Heart left ventricle (tissue), 16 donors: ENCODE results near the gene PXK. TPM values are rescaled to one million over a fixed set of nuclear protein-coding genes. Genes with fewer than 3 reads are reported as not detected.

Source experiments
- ATAC-seq, 4 donors: fragments of 200-7000 bp; cut with Tn5 transposase; one replicate each; pipeline ENCODE4 v1.9.1; 2020 to 2022; ENCODE audit warnings: moderate library complexity in 4 of 4, mild to moderate bottlenecking in 3 of 4, moderate number of reproducible peaks in 1 of 4
- DNase-seq, 5 donors: peaks; one replicate each; pipeline ENCODE4 v3.0.0-alpha.2; 2020
- H3K27ac ChIP-seq, 12 donors: fragments of 200-600 bp; sonication (generic) in 4 of 12; one replicate each; pipeline versions ENCODE4 v1.5.0 to v1.8.0; 2016 to 2022; ENCODE audit warnings: mild to moderate bottlenecking in 2 of 12
- H3K27me3 ChIP-seq, 9 donors: fragments of 200-600 bp; sonication (generic) in 2 of 9; one replicate each; pipeline versions ENCODE4 v1.5.1 to v1.8.0; 2016 to 2022; ENCODE audit warnings: mild to moderate bottlenecking in 3 of 9
- H3K36me3 ChIP-seq, 9 donors: fragments of 200-600 bp; sonication (generic) in 2 of 9; one replicate each; pipeline versions ENCODE4 v1.5.0 to v1.8.0; 2018 to 2022; ENCODE audit warnings: mild to moderate bottlenecking in 2 of 9
- H3K4me1 ChIP-seq, 12 donors: fragments of 200-600 bp; sonication (generic) in 4 of 12; one replicate each; pipeline versions ENCODE4 v1.5.0 to v1.8.0; 2016 to 2022; ENCODE audit warnings: mild to moderate bottlenecking in 3 of 12
- H3K4me3 ChIP-seq, 12 donors: fragments of 200-600 bp; sonication (generic) in 4 of 12; one replicate each; pipeline versions ENCODE4 v1.5.0 to v1.8.0; 2017 to 2022; ENCODE audit warnings: mild to moderate bottlenecking in 9 of 12, moderate library complexity in 4 of 12
- H3K9me3 ChIP-seq, 12 donors: fragments of 200-600 bp; sonication (generic) in 4 of 12; one replicate each; pipeline versions ENCODE4 v1.5.0 to v1.8.0; 2016 to 2022; ENCODE audit warnings: mild to moderate bottlenecking in 1 of 12
- CTCF ChIP-seq, 12 donors: fragments of 200-600 bp; sonication (generic) in 4 of 12; IDR thresholded peaks; one replicate each; pipeline versions ENCODE4 v1.5.0 to v1.8.0; 2018 to 2022; ENCODE audit warnings: antibody characterized with exemption in 12 of 12, mild to moderate bottlenecking in 5 of 12
- POLR2A ChIP-seq, 2 donors: fragments of 450-650 bp; IDR thresholded peaks; one replicate each; pipeline ENCODE4 v1.6.1; 2017; ENCODE audit warnings: antibody characterized with exemption in 2 of 2, mild to moderate bottlenecking in 2 of 2, moderate library complexity in 2 of 2
- WGBS, 4 donors: extraction: QIAGEN DNeasy Blood & Tissue Kit in 2 of 4; methylation state at CpG; one replicate each; pipeline versions ENCODE4 v1.1.5 to v1.1.7; 2013 to 2018; 5-methylcytosine and 5-hydroxymethylcytosine counted together
- intact Hi-C, 10 donors: fragments of 100-400 bp; cut with DNase I; formaldehyde crosslinking; loops; one replicate each; pipeline versions ENCODE4 v1.11.1 to v1.14.2; 2022
- polyA plus RNA-seq, 2 donors: library from polyadenylated mRNA; stranded (reverse); fragments of 200-250 nt; gene quantifications; one replicate each; pipeline ENCODE4 v1.2.3, GENCODE V29; 2013
- total RNA-seq, 9 donors: library from RNA; depleted of rRNA in 2 of 9; stranded (reverse); fragments of >200 nt in 2 of 9; fragmentation: NEBNext Ultra II Directional in 3 of 9; extraction: Animal tissue kit (Norgen Biotek cat#: 25700) in 3 of 9; gene quantifications; one replicate each; pipeline versions ENCODE4 v1.1.0 to v1.2.4, GENCODE V29; 2016 to 2023
- donor health status: ischemic (EF 13 %, LVEDD 7.1; RV severe dilation, severe dysfunction).
- donor health status: healthy with polysubstance abuse.
- donor health status: DM: no; HTN: yes; CAD: no.
- donor health status: DM: no; HTN: no; CAD: no.
- donor health status: ischemic (EF 25% LVEDD 6.9; RV normal size, moderate dysfunction).
- donor health status: ischemic (EF 25% LVEDD 5.7; RV mildly dilated, moderate dysfunction).
- donor health status: healthy.
- donor health status: DM: yes; HTN: yes; CAD: no.
- donor health status: ischemic (EF 35%, LVEDD 5.7; RV mildly dilated, moderate dysfunction).
- donor health status: nonischemic (EF 11% LVEDD 7.7; RV severe dilation, severe dysfunction).
- donor health status: DM: yes; HTN: yes; CAD: no.
- donor health status: PGD.
- donor health status: ischemic (EF 29% LVEDD 5.4; RV normal size, mild dysfunction).
- donor health status: nonischemic (EF 23%, LVEDD 6.1; RV moderate dilation, normal function).

Gene PXK
- total and polyA plus RNA-seq, 11 donors = 3.4 to 24.3 (median 12.7) TPM

GRCh38 chr3:58356054-58356453 lies 23.4 kb downstream of the PXK start:
- H3K4me3 ChIP-seq = no peak overlapping the region
- TF ChIP-seq POLR2A (IDR thresholded peaks at IDR 0.05) (no peak), CTCF (IDR thresholded peaks at IDR 0.05) (no peak)
- peak in 2 of 5 donors; percentile 13 to 31 for DNase-seq
- no peaks in the 10 kb centered on the region for H3K27me3 ChIP-seq
- ATAC-seq = peak in 2 of 4 donors; percentile 18 to 29
- H3K9me3 ChIP-seq = no peaks in the 10 kb centered on the region
- intact Hi-C loops = no loop called here
- whole genome bisulfite sequencing, 4 donors = 34 to 43% (median 39%) methylated on average over 4 of the region's 4 CpGs
- H3K36me3 ChIP-seq = no peaks in the 10 kb centered on the region
- peak overlapping the region in 1 of 12 donors; percentile 57 for H3K27ac ChIP-seq
- peaks cover 0 to 43% (median 4%) of the 10 kb centered on the region in 12 donors for H3K4me1 ChIP-seq

DNA sequence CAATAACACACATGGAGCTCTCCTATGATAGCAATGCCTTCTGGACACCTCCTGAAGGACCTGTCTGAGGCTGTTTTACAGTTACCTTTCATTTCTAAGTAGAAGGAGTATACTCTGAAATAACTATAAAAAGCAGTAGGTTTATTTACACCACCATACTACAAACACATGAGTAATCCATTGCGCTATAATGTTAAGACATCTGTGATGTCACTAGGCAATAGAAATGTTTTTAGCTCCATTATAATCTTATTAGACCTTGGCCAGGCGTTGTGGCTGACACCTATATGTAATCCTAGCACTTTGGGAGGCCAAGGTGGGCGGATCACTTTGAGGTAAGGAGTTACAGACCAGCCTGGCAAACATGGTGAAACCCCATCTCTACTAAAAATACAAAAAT lies 24.7 kb downstream of the PXK start:
- H3K4me1 ChIP-seq = peaks cover 0 to 33% (median 4%) of the 10 kb centered on the region in 12 donors
- no peaks in the 10 kb centered on the region for H3K9me3 ChIP-seq
- TF ChIP-seq POLR2A (IDR thresholded peaks at IDR 0.05) = no peak
- no peak for TF ChIP-seq CTCF (IDR thresholded peaks at IDR 0.05)
- H3K27ac ChIP-seq = peak overlapping the region in 1 of 12 donors; percentile 57
- ATAC-seq (no peak), DNase-seq (no peak)
- 96 to 98% (median 97%) methylated on average over 3 of the region's 3 CpGs for WGBS, 4 donors
- H3K36me3 ChIP-seq = no peaks in the 10 kb centered on the region
- no peak overlapping the region for H3K4me3 ChIP-seq
- intact Hi-C loops = no loop called here
- no peaks in the 10 kb centered on the region for H3K27me3 ChIP-seq

DNA sequence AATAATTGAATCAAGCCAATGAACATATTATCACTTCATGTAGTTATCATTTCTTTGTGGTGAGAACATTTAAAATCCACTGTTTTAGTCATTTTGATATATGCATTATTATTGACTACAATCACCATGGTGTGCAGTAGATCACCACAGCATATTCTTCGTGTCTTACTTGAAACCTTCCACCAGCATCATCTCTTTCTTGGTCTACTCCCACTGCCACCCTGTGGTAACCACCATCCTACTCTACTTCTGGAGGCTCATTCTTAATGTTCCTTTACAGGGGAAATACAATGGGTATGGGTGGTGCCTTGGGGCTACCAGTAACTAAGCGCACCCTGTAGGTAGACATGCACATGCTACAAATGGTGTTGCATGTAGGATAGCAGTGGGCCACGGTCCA lies 25.4 kb downstream of the PXK start:
- Histone ChIP-seq H3K4me3 (no peak overlapping the region), H3K27me3 (no peaks in the 10 kb centered on the region), H3K9me3 (no peaks in the 10 kb centered on the region), H3K36me3 (no peaks in the 10 kb centered on the region), H3K27ac (peak overlapping the region in 1 of 12 donors; percentile 32), H3K4me1 (peaks cover 0 to 33% (median 4%) of the 10 kb centered on the region in 12 donors)
- no peak for DNase-seq
- ATAC-seq = no peak
- WGBS, 4 donors = 96 to 100% (median 98%) methylated on average over 3 of the region's 3 CpGs
- intact Hi-C loops = no loop called here
- TF ChIP-seq CTCF (IDR thresholded peaks at IDR 0.05) = no peak
- TF ChIP-seq POLR2A (IDR thresholded peaks at IDR 0.05) = no peak

DNA sequence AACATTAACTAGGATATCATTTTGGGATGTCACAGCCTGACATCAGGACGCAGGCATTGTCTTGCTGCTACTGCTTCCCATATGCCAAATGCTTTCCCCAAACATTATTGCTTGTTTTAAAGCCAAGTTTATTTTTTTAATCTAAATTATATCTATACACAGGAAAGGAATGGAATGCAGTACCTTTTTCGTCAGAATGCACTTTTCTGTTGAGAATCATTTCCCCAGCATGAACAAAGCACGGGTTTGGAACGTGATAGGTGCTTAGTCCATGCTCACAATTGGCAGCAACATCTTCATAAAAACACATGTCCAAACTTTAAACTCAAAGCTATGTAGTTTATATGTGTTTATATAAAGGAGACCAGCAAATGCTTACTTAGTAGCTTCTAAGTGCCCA lies 26.1 kb downstream of the PXK start:
- Histone ChIP-seq H3K4me1 (peaks cover 0 to 28% (median 4%) of the 10 kb centered on the region in 12 donors), H3K27ac (peak overlapping the region in 1 of 12 donors; percentile 32), H3K27me3 (no peaks in the 10 kb centered on the region), H3K4me3 (no peak overlapping the region), H3K36me3 (no peaks in the 10 kb centered on the region), H3K9me3 (no peaks in the 10 kb centered on the region)
- 68 to 75% (median 73%) methylated on average over 4 of the region's 4 CpGs for WGBS, 4 donors
- intact Hi-C loops = no loop called here
- no peak for TF ChIP-seq POLR2A (IDR thresholded peaks at IDR 0.05)
- TF ChIP-seq CTCF (IDR thresholded peaks at IDR 0.05) = no peak
- no peak for ATAC-seq
- DNase-seq = no peak
